SU-DHL-6 (cell line): Measurements from ENCODE around the gene MTREX.

ENCODE experiments used
- H2AFZ ChIP-seq: fragments of 200-600 bp; sonication (generic); 2 replicates; pipeline ENCODE4 v1.6.1; 2014; ENCODE audit warnings: low read depth, mild to moderate bottlenecking, moderate library complexity, mixed read lengths, antibody characterized with exemption, low read length; ENCODE audit not compliant: severe bottlenecking
- H3F3A ChIP-seq: fragments of 200-600 bp; shearing (Covaris generic); 2 replicates; pipeline ENCODE4 v1.6.0; 2016; ENCODE audit warnings: antibody characterized with exemption, mild to moderate bottlenecking; ENCODE audit not compliant: insufficient read depth
- H3K27ac ChIP-seq: fragments of 200-600 bp; sonication (generic); 2 replicates; pipeline ENCODE4 v1.5.1; 2016; ENCODE audit warnings: low read depth, mild to moderate bottlenecking, low read length, moderate library complexity, mixed read lengths
- H3K27me3 ChIP-seq: fragments of 200-600 bp; sonication (generic), shearing (Covaris generic); 2 replicates; pipeline ENCODE4 v1.6.0; 2014; ENCODE audit warnings: mild to moderate bottlenecking, low read length
- H3K36me3 ChIP-seq: fragments of 200-600 bp; sonication (generic); 2 replicates; pipeline ENCODE4 v1.6.1; 2014; ENCODE audit warnings: mild to moderate bottlenecking, low read length, mixed read lengths
- H3K4me2 ChIP-seq: fragments of 300-600, 200-600 bp; shearing (Covaris generic), sonication (generic); 2 replicates; pipeline ENCODE4 v1.6.0; 2014; ENCODE audit warnings: low read length, low read depth, mild to moderate bottlenecking; ENCODE audit not compliant: poor library complexity, severe bottlenecking
- H3K4me3 ChIP-seq: fragments of 200-600 bp; sonication (generic); 2 replicates; pipeline ENCODE4 v1.5.1; 2014; ENCODE audit warnings: antibody characterized with exemption, low read length, mild to moderate bottlenecking, mixed read lengths; ENCODE audit not compliant: insufficient read depth, poor library complexity, severe bottlenecking
- H3K79me2 ChIP-seq: fragments of 200-600 bp; sonication (generic); 2 replicates; pipeline ENCODE4 v1.6.1; 2014; ENCODE audit warnings: mild to moderate bottlenecking, low read length, moderate library complexity; ENCODE audit not compliant: insufficient read depth
- H3K9ac ChIP-seq: fragments of 200-600 bp; sonication (generic); 2 replicates; pipeline ENCODE4 v1.7.0; 2014; ENCODE audit warnings: mild to moderate bottlenecking, low read length
- H3K9me2 ChIP-seq: fragments of 200-600 bp; sonication (generic); replicated peaks from 2 replicates; pipeline ENCODE4 v1.6.1; 2014; ENCODE audit warnings: low read length; ENCODE audit not compliant: insufficient read depth
- H3K9me3 ChIP-seq: fragments of 200-600 bp; sonication (generic); 2 replicates; pipeline ENCODE4 v1.6.1; 2014; ENCODE audit warnings: low read length, mixed read lengths; ENCODE audit not compliant: insufficient read depth
- H4K20me1 ChIP-seq: fragments of 200-600 bp; sonication (generic); 2 replicates; pipeline ENCODE4 v1.6.1; 2014; ENCODE audit warnings: low read depth, mild to moderate bottlenecking, antibody characterized with exemption, low read length, moderate library complexity, mixed read lengths
- EZH2phosphoT487 ChIP-seq: fragments of 200-600 bp; sonication (generic), shearing (Covaris generic); conservative IDR thresholded peaks from 2 replicates; pipeline ENCODE4 v1.6.1; 2018; ENCODE audit warnings: mild to moderate bottlenecking, antibody characterized with exemption, low read length, moderate library complexity, mixed read lengths
- TF ChIP-seq, protein P1 (sequence below): fragments of 200-600 bp; sonication (generic); IDR thresholded peaks from one replicate; pipeline ENCODE4 v1.5.1; 2017; ENCODE audit warnings: antibody characterized with exemption, mild to moderate bottlenecking, low read length, moderate library complexity; ENCODE audit not compliant: insufficient read depth, poor library complexity, severe bottlenecking

MTREX gene

DNA sequence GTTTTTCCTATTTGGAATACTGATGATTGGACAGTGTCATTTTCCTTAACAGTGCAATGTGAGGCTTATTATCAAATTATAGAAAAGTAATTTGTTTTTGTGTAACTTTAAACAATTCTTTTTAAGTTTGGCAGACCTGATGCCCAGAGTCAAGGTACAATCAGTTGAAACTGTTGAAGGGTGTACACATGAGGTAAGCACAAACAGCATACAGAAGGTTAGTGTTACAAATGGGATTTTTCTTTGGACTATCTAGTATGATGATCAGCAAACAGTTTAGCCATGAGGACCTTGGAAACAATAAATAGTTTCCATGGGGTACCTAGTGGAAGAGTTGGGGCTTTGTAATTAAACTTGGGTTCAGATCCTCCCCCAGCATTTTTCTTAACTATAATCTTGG, 16.2 kb downstream of the MTREX start:
- H3K9me2 ChIP-seq = no peaks in the 10 kb centered on the region

DNA sequence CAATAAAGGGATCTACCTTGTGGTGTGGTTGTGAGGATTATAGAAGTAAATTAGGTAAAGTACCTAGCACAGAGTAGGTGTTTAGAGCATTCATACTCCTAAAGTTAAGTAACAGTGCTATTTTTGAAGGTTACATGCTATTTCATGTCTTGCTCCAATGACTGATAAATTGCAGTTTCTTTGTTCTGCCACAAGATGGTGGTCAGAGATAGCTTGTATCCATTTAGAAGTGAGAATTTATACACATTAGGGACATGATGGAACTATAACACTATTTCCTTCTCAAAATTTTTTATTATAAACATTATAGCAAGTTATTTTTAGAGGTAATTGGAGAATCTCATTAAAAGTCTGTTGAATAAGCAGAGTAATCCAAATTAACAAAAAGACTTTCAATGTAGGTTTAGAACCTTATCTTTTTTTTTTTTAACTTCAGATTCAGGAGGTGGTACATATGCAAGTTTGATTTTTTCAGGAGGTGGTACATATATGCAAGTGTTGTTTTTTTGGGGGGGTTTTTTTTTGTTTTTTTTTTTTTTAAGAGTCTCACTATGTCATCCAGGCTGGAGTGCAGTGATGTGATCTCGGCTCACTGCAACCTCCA, 17.1 kb downstream of the MTREX start:
- H4K20me1 ChIP-seq = peaks cover 18% of the 10 kb centered on the region
- TF ChIP-seq, protein P1, sequence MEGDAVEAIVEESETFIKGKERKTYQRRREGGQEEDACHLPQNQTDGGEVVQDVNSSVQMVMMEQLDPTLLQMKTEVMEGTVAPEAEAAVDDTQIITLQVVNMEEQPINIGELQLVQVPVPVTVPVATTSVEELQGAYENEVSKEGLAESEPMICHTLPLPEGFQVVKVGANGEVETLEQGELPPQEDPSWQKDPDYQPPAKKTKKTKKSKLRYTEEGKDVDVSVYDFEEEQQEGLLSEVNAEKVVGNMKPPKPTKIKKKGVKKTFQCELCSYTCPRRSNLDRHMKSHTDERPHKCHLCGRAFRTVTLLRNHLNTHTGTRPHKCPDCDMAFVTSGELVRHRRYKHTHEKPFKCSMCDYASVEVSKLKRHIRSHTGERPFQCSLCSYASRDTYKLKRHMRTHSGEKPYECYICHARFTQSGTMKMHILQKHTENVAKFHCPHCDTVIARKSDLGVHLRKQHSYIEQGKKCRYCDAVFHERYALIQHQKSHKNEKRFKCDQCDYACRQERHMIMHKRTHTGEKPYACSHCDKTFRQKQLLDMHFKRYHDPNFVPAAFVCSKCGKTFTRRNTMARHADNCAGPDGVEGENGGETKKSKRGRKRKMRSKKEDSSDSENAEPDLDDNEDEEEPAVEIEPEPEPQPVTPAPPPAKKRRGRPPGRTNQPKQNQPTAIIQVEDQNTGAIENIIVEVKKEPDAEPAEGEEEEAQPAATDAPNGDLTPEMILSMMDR = peak; percentile 30
- no peak for TF ChIP-seq EZH2phosphoT487
- no peak overlapping the region for H3K27ac ChIP-seq
- H3K36me3 ChIP-seq = peaks cover 41% of the 10 kb centered on the region
- H2AFZ ChIP-seq = no peak overlapping the region
- H3K9me3 ChIP-seq = no peaks in the 10 kb centered on the region
- no peak overlapping the region for H3K9ac ChIP-seq
- no peaks in the 10 kb centered on the region for H3K27me3 ChIP-seq
- no peak overlapping the region for H3K4me2 ChIP-seq
- no peaks in the 10 kb centered on the region for H3K9me2 ChIP-seq
- no peak overlapping the region for H3K4me3 ChIP-seq
- H3F3A ChIP-seq = peaks cover 21% of the 10 kb centered on the region
- peaks cover 52% of the 10 kb centered on the region for H3K79me2 ChIP-seq

More for the DNA sequence above, 16.2 kb downstream of the MTREX start:
- no peaks in the 10 kb centered on the region for H3K9me3 ChIP-seq
- H3K36me3 ChIP-seq = peaks cover 34% of the 10 kb centered on the region
- no peak overlapping the region for H3K27ac ChIP-seq
- H3K27me3 ChIP-seq = no peaks in the 10 kb centered on the region
- no peak overlapping the region for H3K9ac ChIP-seq
- peaks cover 18% of the 10 kb centered on the region for H4K20me1 ChIP-seq
- H3F3A ChIP-seq = peaks cover 26% of the 10 kb centered on the region
- no peak overlapping the region for H3K4me3 ChIP-seq
- H2AFZ ChIP-seq = no peak overlapping the region
- peaks cover 61% of the 10 kb centered on the region for H3K79me2 ChIP-seq
- no peak overlapping the region for H3K4me2 ChIP-seq
- no peak for TF ChIP-seq EZH2phosphoT487
- TF ChIP-seq, protein P1 = no peak

DNA sequence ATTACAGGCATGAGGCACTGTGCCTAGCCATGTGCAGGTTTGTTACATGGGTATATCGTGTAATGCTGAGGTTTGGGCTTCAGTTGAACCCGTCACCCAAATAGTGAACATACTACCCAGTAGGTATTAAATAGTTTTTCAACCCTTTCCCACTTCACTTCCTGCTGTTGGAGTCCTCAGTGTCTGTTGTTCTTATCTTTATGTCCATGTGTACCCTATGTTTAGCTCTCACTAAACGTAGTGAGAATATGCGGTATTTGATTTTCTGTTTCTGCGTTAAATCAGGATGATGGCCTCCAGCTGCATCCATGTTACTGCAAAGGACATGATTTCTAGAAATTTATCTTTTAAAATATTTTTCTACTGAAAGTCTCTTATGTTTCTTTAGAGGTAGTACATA, 17.8 kb downstream of the MTREX start:
- H3F3A ChIP-seq = peaks cover 21% of the 10 kb centered on the region
- H3K4me3 ChIP-seq = no peak overlapping the region
- no peak overlapping the region for H3K9ac ChIP-seq
- peaks cover 45% of the 10 kb centered on the region for H3K79me2 ChIP-seq
- peaks cover 16% of the 10 kb centered on the region for H4K20me1 ChIP-seq
- H3K9me3 ChIP-seq = no peaks in the 10 kb centered on the region
- no peak overlapping the region for H2AFZ ChIP-seq
- H3K27ac ChIP-seq = no peak overlapping the region
- no peak overlapping the region for H3K4me2 ChIP-seq
- no peak for TF ChIP-seq EZH2phosphoT487
- TF ChIP-seq, protein P1 = no peak
- H3K36me3 ChIP-seq = peaks cover 49% of the 10 kb centered on the region
- H3K27me3 ChIP-seq = no peaks in the 10 kb centered on the region
- no peaks in the 10 kb centered on the region for H3K9me2 ChIP-seq
